ENCODE results near the gene HEXIM2.
"Not testable (repeated sequence)": the region's sequence is repeated elsewhere in the genome, so short reads cannot be mapped to it uniquely, and the experiment has no call there.

HEXIM2 gene

DNA sequence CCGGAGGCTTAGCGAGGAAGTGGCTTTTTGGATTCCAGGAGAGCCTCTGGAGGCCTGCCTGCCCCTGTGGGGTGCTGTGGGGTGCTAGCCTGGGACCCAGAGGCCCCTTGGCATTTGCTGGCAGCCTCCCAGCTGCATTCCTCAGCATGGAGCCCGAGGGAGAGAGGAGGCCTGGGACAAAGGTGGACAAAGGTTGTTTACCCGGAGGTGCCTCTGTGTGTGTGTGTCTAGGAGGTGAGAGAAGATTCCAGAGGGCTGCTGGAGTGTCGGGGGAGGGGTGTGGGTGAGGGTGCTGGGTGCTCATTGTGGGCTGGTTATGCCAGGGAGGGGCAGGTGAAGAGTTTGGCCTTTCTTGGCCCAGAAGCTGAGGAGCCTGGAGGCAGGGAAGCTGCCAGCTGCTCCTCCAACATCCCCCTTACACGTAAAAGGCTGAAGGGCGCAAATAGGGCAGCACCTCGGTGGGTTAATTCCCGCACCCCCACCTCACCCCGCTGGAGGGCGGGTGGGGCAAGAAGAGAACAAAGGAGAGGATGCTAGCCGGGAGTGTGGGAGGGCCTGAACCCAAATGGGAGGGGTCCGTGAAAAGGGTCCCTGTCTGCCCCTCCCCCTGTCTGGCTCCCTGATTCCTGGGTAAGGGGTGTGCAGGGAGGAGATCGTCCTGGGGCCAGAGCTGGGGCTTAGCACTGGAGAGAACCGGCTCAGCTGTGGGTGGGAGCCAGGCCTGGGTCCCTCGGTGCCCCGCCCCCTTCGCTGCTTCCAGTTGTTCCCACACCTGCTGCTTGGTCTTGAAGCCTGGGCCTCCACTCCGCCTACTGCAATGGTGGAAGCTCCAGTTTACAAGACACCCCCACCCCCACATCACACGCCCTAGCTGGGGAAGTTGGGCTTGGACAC, 9.9 kb downstream of the HEXIM2 start:
- no peak for DNase-seq

DNA sequence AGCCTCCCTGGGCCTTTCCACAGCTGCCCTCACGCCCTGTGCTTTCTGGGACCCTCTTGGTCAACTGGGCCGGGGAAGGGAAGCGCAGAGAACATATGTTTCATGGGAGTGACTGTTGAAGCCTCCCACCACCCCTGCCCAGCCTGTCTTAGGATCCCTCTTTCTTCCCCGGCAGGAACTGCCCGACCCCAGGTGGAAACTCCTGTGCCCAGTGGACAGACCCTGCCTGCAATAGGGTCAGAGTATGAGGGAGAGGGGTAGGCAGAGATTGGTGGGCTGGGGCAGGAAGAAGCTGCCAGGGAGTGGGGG, 10.5 kb downstream of the HEXIM2 start:
- no peak for DNase-seq

DNA sequence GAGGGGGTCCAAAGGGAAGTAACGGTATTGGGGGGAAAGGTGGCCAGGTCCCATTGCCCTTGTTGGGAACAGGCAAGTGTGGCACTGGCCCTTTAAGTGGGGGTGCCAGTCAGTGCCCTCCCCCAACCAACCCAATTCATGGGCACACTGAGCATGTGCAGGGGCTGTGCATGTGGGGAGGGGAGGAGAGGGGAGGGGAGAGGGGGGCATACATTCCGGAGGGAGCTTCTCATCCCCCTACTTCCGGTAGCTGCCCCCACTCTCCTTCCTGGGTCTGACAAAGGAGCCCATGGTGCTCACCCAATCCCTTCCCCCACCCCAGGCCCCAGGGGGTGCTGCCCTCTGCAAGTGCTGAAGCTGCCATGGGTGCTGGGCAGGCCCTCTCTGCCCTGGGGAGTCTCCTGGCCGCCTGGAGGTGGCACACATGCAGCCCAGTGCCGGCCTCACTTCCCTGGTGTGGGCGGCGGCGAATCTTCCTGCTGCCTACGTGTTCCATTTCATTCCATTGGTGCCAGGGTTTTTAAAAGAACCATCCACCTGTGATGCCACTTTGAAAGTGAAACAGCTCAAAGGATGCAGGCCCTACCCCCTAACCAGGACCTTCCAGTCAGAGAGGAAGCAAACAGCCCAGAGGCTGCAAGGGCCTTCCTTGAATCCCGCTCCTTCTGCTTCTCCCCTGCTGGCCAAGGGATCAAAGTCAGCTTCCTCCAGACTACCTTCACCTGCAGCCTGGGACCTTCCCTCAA, 11.0 kb downstream of the HEXIM2 start:
- DNase-seq: peak; percentile 9

DNA sequence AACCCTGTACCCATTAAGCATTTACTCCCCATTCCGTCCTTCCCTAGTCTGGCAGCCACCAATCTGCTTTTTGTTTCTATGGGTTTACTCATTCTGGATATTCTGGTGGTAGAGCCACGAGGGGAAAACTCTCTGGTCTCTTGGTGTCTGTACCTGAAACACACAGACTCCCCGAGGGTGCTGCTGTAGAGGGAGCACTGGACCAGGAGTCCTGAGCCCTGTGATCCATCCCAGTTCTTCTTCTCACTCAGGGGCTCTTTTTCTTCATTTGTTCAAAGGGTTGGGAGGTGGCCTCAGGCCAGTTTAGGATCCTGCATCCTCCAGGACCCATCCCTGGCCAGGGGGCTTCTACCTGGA, 14.1 kb downstream of the HEXIM2 start:
- DNase-seq: no peak

DNA sequence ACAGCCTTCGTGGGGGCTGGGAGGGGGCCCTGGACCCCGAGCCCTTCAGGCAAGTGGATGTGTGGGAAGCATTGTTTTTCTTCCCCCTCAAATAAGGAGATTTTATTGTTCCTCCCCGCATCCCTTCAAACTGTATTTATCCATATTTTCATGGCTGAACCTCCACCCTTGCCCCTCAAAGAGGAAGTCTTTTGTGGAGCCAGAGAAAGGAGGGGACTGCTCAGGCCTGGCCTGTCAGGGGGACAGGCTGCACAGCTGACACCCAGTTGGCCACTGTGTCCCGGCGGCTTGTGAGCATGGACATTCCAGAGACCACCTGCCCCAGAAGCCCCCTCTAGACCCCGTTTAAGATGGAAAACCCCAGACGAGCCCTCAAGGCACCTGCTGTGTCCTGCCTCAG, 15.9 kb downstream of the HEXIM2 start:
- DNase-seq: no peak

DNA sequence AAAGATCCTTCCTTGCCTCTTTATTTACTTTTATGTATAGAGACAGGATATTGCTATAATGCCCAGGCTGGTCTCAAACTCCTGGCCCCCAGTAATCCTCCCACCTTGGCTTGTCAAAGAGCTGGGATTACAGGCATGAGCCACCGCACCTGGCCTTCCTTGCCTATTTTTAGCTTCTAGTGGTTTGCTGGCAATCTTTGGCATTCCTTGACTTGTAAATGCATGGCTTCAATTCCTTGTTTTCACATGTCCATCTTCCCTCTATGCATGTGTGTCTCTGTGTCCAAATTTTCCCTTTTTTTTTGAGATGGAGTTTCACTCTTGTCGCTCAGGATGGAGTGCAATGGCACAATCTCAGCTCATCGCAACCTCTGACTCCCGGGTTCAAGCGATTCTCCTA, 22.5 kb downstream of the HEXIM2 start:
- DNase-seq: no peak

GRCh38 chr17:45186801-45187354, 25.2 kb downstream of the HEXIM2 start:
- peak; percentile 5 for DNase-seq

GRCh38 chr17:45189009-45189408, 27.3 kb downstream of the HEXIM2 start:
- DNase-seq: no peak

GRCh38 chr17:45190503-45191255, 29.0 kb downstream of the HEXIM2 start:
- DNase-seq: no peak

DNA sequence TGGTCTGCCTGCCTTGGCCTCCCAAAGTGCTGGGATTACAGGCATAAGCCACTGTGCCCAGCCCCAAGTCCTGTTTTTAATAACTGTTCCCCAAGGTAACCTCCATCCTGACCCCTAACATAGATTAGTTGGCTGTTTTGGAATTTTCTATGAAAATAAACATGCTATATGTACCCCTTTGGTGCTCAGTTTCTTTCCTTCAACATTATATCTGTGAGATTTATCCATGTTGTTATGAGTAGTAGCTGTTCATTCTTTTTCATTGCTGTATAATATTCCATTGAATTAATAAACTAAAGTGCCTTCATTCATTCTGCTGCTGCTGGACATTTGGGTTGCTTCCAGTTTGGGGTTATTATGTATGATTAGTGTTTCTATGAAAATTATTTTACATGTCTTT, 33.7 kb downstream of the HEXIM2 start:
- no peak for DNase-seq

- no peak for DNase-seq
Observed at GRCh38 chr17:45197108-45197507, 35.4 kb downstream of the HEXIM2 start.

DNA sequence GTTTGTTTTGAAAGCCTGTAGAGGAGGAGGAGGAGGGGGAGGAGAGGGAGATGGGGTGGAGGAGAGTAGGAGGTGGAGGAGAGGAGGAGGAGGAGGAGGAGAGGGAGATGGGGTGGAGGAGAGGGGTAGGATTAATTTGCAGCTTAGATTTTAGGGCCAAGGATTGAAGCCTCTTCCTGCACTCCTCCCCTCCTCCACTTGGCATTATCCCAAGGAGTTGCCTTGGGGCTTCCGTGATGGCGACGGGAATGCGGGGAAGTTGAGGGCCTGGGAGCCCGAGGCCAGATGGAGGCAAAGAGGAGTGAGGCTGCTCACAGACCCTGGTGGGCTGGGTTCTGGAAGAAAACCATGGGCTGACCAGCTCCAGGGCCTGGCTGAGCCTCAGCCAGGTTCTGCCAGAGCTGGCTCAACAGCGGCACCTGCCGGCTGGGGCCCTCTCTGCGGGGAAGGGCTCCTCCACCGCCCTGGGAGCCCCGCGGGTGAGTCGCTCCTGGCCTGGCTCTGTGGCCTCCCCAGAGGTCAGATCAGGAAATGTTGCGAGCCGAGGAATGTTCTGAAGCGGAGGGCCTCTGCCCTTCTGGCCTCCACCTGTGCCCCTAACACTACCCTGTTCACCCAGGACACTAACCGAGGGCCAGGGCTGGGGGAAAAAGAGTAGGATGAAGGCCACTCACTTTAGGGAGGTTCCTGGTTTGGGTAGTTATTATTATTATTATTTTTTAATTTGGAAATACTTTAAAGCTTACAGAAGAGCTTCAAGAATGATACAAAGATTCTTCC, 36.1 kb downstream of the HEXIM2 start:
- peak; percentile 79 for DNase-seq

DNA sequence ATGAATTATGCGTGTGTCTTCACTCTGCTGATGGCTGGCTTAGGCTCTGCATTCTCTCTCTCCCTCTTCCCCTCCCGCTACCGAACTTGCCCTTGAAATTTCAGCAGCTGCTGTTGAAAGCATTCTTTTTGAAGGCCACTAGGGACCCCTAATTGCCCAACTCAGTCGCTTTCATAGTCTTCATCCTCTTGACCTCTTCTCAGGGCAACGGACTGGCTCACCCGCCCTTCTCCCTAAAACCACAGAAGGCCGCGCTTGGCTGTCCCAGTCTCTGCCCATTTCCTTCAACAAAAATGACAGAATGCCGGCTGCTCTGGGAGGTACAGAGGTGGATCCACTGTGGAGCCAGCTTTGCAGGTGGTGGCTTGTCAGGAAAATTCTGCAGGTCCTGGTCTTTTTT, 39.0 kb downstream of the HEXIM2 start:
- DNase-seq: no peak

GRCh38 chr17:45201457-45201856, 39.8 kb downstream of the HEXIM2 start:
- DNase-seq: no peak

DNA sequence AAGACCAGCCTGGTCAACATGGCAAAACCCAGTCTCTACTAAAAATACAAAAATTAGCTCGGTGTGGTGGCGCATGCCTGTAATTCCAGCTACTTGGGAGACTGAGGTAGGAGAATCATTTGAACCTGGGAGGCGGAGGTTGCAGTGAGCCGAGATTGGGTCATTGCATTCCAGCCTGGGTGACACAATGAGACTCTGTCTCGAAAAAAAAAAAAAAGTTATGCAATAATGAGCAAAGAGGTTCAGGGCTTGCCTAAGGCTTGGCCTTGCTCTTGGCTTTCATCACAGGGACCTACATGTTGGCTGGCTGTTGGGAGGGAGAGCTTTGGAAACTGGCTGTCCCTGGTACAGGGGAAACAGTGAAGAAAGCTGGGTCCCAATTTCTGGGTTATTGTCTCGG, 40.2 kb downstream of the HEXIM2 start:
- DNase-seq: not testable (repeated sequence)

GRCh38 chr17:45218895-45219661, 57.4 kb downstream of the HEXIM2 start:
- DNase-seq: peak; percentile 66
